HepG2 (cell line): ENCODE data around the gene BTF3L4. TPM values are rescaled to one million over a fixed set of nuclear protein-coding genes. Genes with fewer than 3 reads are reported as not detected.

Experiments
- ATAC-seq: fragments of 200-7000 bp; cut with Tn5 transposase; 3 replicates; pipeline ENCODE4 v1.9.1; 2020; ENCODE audit warnings: mild to moderate bottlenecking, moderate library complexity
- BruUV-seq: library from RNA; stranded (reverse); fragments of 400-500 nt; replicated peaks from 2 replicates; lab custom pipeline; 2021; lab: Mats Ljungman, UMichigan
- CTCF ChIA-PET: fragments of 300-600 bp; formaldehyde crosslinking; extraction: SDS; loops from one replicate; lab custom pipeline; 2021; ENCODE audit warnings: low total read pairs, inconsistent platforms, low intra/inter-chr PET ratio; lab: Yijun Ruan, JAX
- POLR2A ChIA-PET: fragments of 350-600 bp; sonication (Branson Sonifier 250); formaldehyde crosslinking; loops from one replicate; lab custom pipeline; 2020; ENCODE audit warnings: antibody characterized with exemption, inconsistent platforms; lab: Yijun Ruan, JAX
- DNase-seq: peaks from one replicate; pipeline ENCODE4 v3.0.0-alpha.2; 2015; ENCODE audit warnings: low spot score
- FAIRE-seq: peaks from 3 replicates; lab custom pipeline; 2011; peaks lifted over from hg19 to GRCh38; lab: Jason Lieb, UNC
- H2AFZ ChIP-seq: one replicate; pipeline ENCODE4 v1.6.1; 2011; ENCODE audit warnings: low read length, inconsistent platforms
- H3K27ac ChIP-seq: fragments of 300-600 bp; 3 replicates; pipeline ENCODE4 v1.8.0; 2011; ENCODE audit warnings: mixed run types, mild to moderate bottlenecking, mixed read lengths, low read length, inconsistent platforms; ENCODE audit not compliant: insufficient read depth; ENCODE audit errors: extremely low read length
- H3K27me3 ChIP-seq, 2 experiments: fragments of 200-600 bp in 1 of 2; 2 replicates in 1 of 2; 3 replicates in 1 of 2; pipeline versions ENCODE4 v1.6.0 to v1.8.0; 2011; ENCODE audit warnings: low read length in 2 of 2, mild to moderate bottlenecking in 2 of 2, moderate library complexity in 2 of 2, inconsistent platforms in 1 of 2; ENCODE audit not compliant: insufficient read depth in 2 of 2, control insufficient read depth in 1 of 2
- H3K36me3 ChIP-seq, 2 experiments: fragments of 200-600 bp in 1 of 2; replicated peaks in 1 of 2; 2 replicates in 1 of 2; 3 replicates in 1 of 2; pipeline versions ENCODE4 v1.5.1 to v1.8.0; 2011; ENCODE audit warnings: low read length in 2 of 2, inconsistent platforms in 1 of 2; ENCODE audit not compliant: insufficient read depth in 2 of 2, control insufficient read depth in 1 of 2
- H3K4me1 ChIP-seq: 2 replicates; pipeline ENCODE4 v1.5.1; 2012; ENCODE audit warnings: low read length, inconsistent platforms; ENCODE audit not compliant: insufficient read depth
- H3K4me2 ChIP-seq: 2 replicates; pipeline ENCODE4 v1.6.0; 2011; ENCODE audit warnings: low read depth, low read length, inconsistent platforms
- H3K4me3 ChIP-seq, 3 experiments: fragments of 200-600 bp in 1 of 3; sonication (generic), shearing (Covaris generic) in 1 of 3; replicated peaks in 1 of 3; 2 replicates each; pipeline ENCODE4 v1.5.1; 2011 to 2016; ENCODE audit warnings: low read length in 3 of 3, inconsistent platforms in 2 of 3, low read depth in 2 of 3, mild to moderate bottlenecking in 2 of 3, control low read depth in 1 of 3, mixed read lengths in 1 of 3; ENCODE audit not compliant: insufficient read depth in 1 of 3
- H3K79me2 ChIP-seq: one replicate; pipeline ENCODE4 v1.6.1; 2011; ENCODE audit warnings: low read length, inconsistent platforms; ENCODE audit not compliant: insufficient read depth
- H3K9ac ChIP-seq: 2 replicates; pipeline ENCODE4 v1.6.0; 2011; ENCODE audit warnings: mild to moderate bottlenecking, low read depth, low read length, inconsistent platforms; ENCODE audit not compliant: insufficient read depth
- H3K9me3 ChIP-seq: 2 replicates; pipeline ENCODE4 v1.5.1; 2012; ENCODE audit warnings: mild to moderate bottlenecking, low read length
- H4K20me1 ChIP-seq: 2 replicates; pipeline ENCODE4 v1.6.0; 2011; ENCODE audit warnings: inconsistent platforms, mild to moderate bottlenecking, low read length, moderate library complexity; ENCODE audit not compliant: insufficient read depth
- AGO2 ChIP-seq: fragments of 200-400 bp; formaldehyde crosslinking; optimal IDR thresholded peaks from 2 replicates; pipeline ENCODE3; 2017; ENCODE audit warnings: mild to moderate bottlenecking, low read depth, low read length, moderate library complexity
- ATF2 ChIP-seq: sonication (generic); formaldehyde crosslinking; IDR thresholded peaks from 2 replicates; pipeline ENCODE4 v1.4.0; 2020; ENCODE audit warnings: missing genetic modification reagents
- GATA4 ChIP-seq: sonication (generic); IDR thresholded peaks from 2 replicates; pipeline ENCODE4 v1.6.1; 2016; ENCODE audit warnings: antibody characterized with exemption, low read depth, borderline replicate concordance
- KLF9 ChIP-seq: IDR thresholded peaks from 2 replicates; pipeline ENCODE4 v1.6.1; 2016; ENCODE audit warnings: low read depth
- PRDM15 ChIP-seq: sonication (generic); formaldehyde crosslinking; IDR thresholded peaks from 2 replicates; pipeline ENCODE4 v1.4.0; 2020; ENCODE audit warnings: missing genetic modification reagents
- SP5 ChIP-seq: IDR thresholded peaks from 2 replicates; pipeline ENCODE4 v1.6.1; 2016; ENCODE audit warnings: low read depth, borderline replicate concordance
- U2AF2 ChIP-seq: fragments of 200-400 bp; formaldehyde crosslinking; IDR thresholded peaks from 2 replicates; pipeline ENCODE4 v1.6.1; 2017; ENCODE audit warnings: low read depth, mild to moderate bottlenecking, low read length
- YEATS4 ChIP-seq: sonication (generic); formaldehyde crosslinking; IDR thresholded peaks from 2 replicates; pipeline ENCODE4 v1.4.0; 2020; ENCODE audit warnings: missing genetic modification reagents, borderline replicate concordance
- ZFAT ChIP-seq: sonication (generic); formaldehyde crosslinking; conservative IDR thresholded peaks from 2 replicates; pipeline ENCODE4 v1.8.1; 2023; ENCODE audit warnings: missing genetic modification reagents, inconsistent platforms
- ZNF232 ChIP-seq: sonication (generic); formaldehyde crosslinking; IDR thresholded peaks from 2 replicates; pipeline ENCODE4 v1.4.0; 2020; ENCODE audit warnings: missing genetic modification reagents, borderline replicate concordance
- ZNF605 ChIP-seq: sonication (generic); formaldehyde crosslinking; IDR thresholded peaks from 2 replicates; pipeline ENCODE4 v1.8.0; 2022; ENCODE audit warnings: mild to moderate bottlenecking, missing genetic modification reagents
- ZNF616 ChIP-seq: sonication (generic); formaldehyde crosslinking; IDR thresholded peaks from 2 replicates; pipeline ENCODE4 v1.5.0; 2020; ENCODE audit warnings: low read depth, mild to moderate bottlenecking, missing genetic modification reagents
- WGBS: methylation state at CpG from one replicate; pipeline ENCODE4 v1.1.6; 2017; ENCODE audit warnings: low lambda C conversion rate; 5-methylcytosine and 5-hydroxymethylcytosine counted together
- in situ Hi-C: cut with HindIII; loops from 2 replicates; pipeline ENCODE4 v1.10.0; 2017; ENCODE audit warnings: low pct_unique_long_range_greater_than_20kb; ENCODE audit not compliant: extremely low pct_ligation_motif_present
- intact Hi-C: fragments of 100-400 bp; cut with micrococcal nuclease; formaldehyde crosslinking; loops from one replicate; pipeline ENCODE4 v1.10.0; 2022; ENCODE audit not compliant: unreplicated experiment
- polyA plus RNA-seq, 8 experiments: library from polyadenylated mRNA; depleted of rRNA in 3 of 8; stranded (reverse) in 7 of 8; unstranded in 1 of 8; fragments of >200 nt; fragmentation: Illumina TruSeq in 4 of 8; extraction: Trizol in 4 of 8; gene quantifications; 2 replicates each; pipeline versions ENCODE4 v1.2.1 to v1.2.3, GENCODE V29; 2011 to 2016; ENCODE audit warnings: low read depth in 4 of 8, missing spikeins in 1 of 8, mixed read lengths in 1 of 8; ENCODE audit not compliant: insufficient read depth in 1 of 8
- total RNA-seq, 5 experiments: library from RNA; depleted of rRNA; stranded (reverse); fragments of >200 nt; fragmentation: Illumina TruSeq; extraction: Trizol; gene quantifications; 2 replicates each; pipeline ENCODE4 v1.2.3, GENCODE V29; 2016; ENCODE audit warnings: low read depth in 1 of 5

BTF3L4 gene
- total and polyA plus RNA-seq, 2 of the 13 experiments (the other 11 are each of a cell fraction or from before 2014, with no cell fraction given), result 59.0 to 74.3 TPM

GRCh38 chr1:52008071-52008809 is 47.9 kb upstream of the BTF3L4 start:
- Histone ChIP-seq H3K9me3 (no peaks in the 10 kb centered on the region), H3K4me3 (no peak overlapping the region), H3K4me2 (no peak overlapping the region), H2AFZ (no peak overlapping the region), H3K79me2 (no peaks in the 10 kb centered on the region), H3K9ac (no peak overlapping the region), H3K36me3 (no peaks in the 10 kb centered on the region), H3K27ac (no peak overlapping the region), H3K4me1 (peaks cover 28% of the 10 kb centered on the region), H4K20me1 (no peaks in the 10 kb centered on the region), H3K27me3 (no peaks in the 10 kb centered on the region)
- in situ Hi-C loops (no loop called here), intact Hi-C loops (loop anchor here (10.0 kb wide), 1 partner anchor 183 kb away; no protein-coding TSS in a partner anchor)
- no peak for ATAC-seq
- BruUV-seq, result no TSS peak
- DNase-seq, result no peak
- 57% methylated on average over 7 of the region's 7 CpGs for WGBS
- ChIA-PET CTCF (no interaction called here), POLR2A (interaction anchor here (4.5 kb wide), 1 partner anchor 47 kb away, joined by 13 read pairs; the partner anchor contains the start of gene TXNDC12)
- no peak for TF ChIP-seq ATF2
- no peak for TF ChIP-seq ZNF605 (CRISPR knock-in tag)
- FAIRE-seq, result no peak

- no peaks in the 10 kb centered on the region for H3K79me2 ChIP-seq
- H3K27ac ChIP-seq, result no peak overlapping the region
- H3K27me3 ChIP-seq, result no peaks in the 10 kb centered on the region
- peaks cover 12 to 60% of the 10 kb centered on the region in 2 experiments for H3K36me3 ChIP-seq
- in situ Hi-C loops, result no loop called here
- FAIRE-seq (no peak), DNase-seq (no peak), ATAC-seq (no peak)
- no TSS peak for BruUV-seq
- H3K4me1 ChIP-seq, result no peaks in the 10 kb centered on the region
- 93% methylated on average over 2 of the region's 2 CpGs for WGBS
- ChIA-PET POLR2A (interaction anchor here (1.2 kb wide), 1 partner anchor 34 kb away, joined by 3 read pairs; the partner anchor contains the start of gene BTF3L4), CTCF (no interaction called here)
- no peak overlapping the region for H3K4me2 ChIP-seq
- no peak overlapping the region for H2AFZ ChIP-seq
- intact Hi-C loops, result no loop called here
- no peaks in the 10 kb centered on the region for H3K9me3 ChIP-seq
- H4K20me1 ChIP-seq, result no peaks in the 10 kb centered on the region
- no peak overlapping the region for H3K9ac ChIP-seq
- H3K4me3 ChIP-seq, result no peak overlapping the region
- TF ChIP-seq SP5 (no peak), GATA4 (no peak), AGO2 (no peak), U2AF2 (no peak), PRDM15 (CRISPR knock-in tag) (no peak), YEATS4 (CRISPR knock-in tag) (no peak), ZNF616 (CRISPR knock-in tag) (no peak), ZNF232 (CRISPR knock-in tag) (no peak), ZFAT (CRISPR knock-in tag) (no peak), KLF9 (CRISPR knock-in tag) (no peak)
These were observed 34.0 kb upstream of the BTF3L4 start for GRCh38 chr1:52022133-52022532.
